Cardiac fibroblast (primary cell): ENCODE measurements around the gene ZSCAN12.

Experiments
- DNase-seq, 2 donors: peaks; one replicate each; pipeline versions ENCODE4 v3.0.0 to v3.0.0-alpha.2; 2010; ENCODE audit warnings: low read depth in 2 of 2
- H3K4me3 ChIP-seq, 2 donors: replicated peaks in 1 of 2; 1 replicate in 1 of 2; 2 replicates in 1 of 2; pipeline ENCODE4 v1.5.1; 2011; ENCODE audit warnings: low read depth in 2 of 2, low read length in 2 of 2, mild to moderate bottlenecking in 2 of 2, moderate library complexity in 1 of 2
- CTCF ChIP-seq: IDR thresholded peaks from one replicate; pipeline ENCODE4 v1.5.1; 2011; ENCODE audit warnings: low read depth, mild to moderate bottlenecking, low read length, inconsistent platforms

The ZSCAN12 gene

GRCh38 chr6:28354688-28355554 lies 44.6 kb downstream of the ZSCAN12 start:
- no peak for DNase-seq
- H3K4me3 ChIP-seq, result peak overlapping the region; percentile 60 to 62
- TF ChIP-seq CTCF, result no peak

- peak; percentile 73 to 92 for DNase-seq
- H3K4me3 ChIP-seq, result peak overlapping the region in 1 of 2 donors; percentile 38
- no peak for TF ChIP-seq CTCF
Measured at GRCh38 chr6:28353981-28354676, 45.4 kb downstream of the ZSCAN12 start.

- H3K4me3 ChIP-seq, result peak overlapping the region in 1 of 2 donors; percentile 38
- DNase-seq, result no peak
- TF ChIP-seq CTCF, result no peak
Measured at GRCh38 chr6:28353356-28353755, 46.2 kb downstream of the ZSCAN12 start.

GRCh38 chr6:28351493-28351925 lies 48.0 kb downstream of the ZSCAN12 start:
- no peak for DNase-seq
- no peak for TF ChIP-seq CTCF
- no peak overlapping the region for H3K4me3 ChIP-seq

GRCh38 chr6:28351087-28351486 lies 48.5 kb downstream of the ZSCAN12 start:
- no peak for DNase-seq
- peak overlapping the region in 1 of 2 donors; percentile 75 for H3K4me3 ChIP-seq
- no peak for TF ChIP-seq CTCF

GRCh38 chr6:28349892-28350737 lies 49.4 kb downstream of the ZSCAN12 start, which contains the start of gene ZKSCAN3:
Gene ZKSCAN3 (plus strand): TSS chr6:28349947. CDS start chr6:28359587, 9,640 bp downstream.
- peak; percentile 78 to 79 for DNase-seq
- no peak for TF ChIP-seq CTCF
- H3K4me3 ChIP-seq, result peak within 1 kb of the TSS; percentile 75 to 76
